ENCODE measurements around the gene PSMC3IP.
"Not testable (repeated sequence)": the region's sequence is repeated elsewhere in the genome, so short reads cannot be mapped to it uniquely, and the experiment has no call there.

PSMC3IP gene

DNA sequence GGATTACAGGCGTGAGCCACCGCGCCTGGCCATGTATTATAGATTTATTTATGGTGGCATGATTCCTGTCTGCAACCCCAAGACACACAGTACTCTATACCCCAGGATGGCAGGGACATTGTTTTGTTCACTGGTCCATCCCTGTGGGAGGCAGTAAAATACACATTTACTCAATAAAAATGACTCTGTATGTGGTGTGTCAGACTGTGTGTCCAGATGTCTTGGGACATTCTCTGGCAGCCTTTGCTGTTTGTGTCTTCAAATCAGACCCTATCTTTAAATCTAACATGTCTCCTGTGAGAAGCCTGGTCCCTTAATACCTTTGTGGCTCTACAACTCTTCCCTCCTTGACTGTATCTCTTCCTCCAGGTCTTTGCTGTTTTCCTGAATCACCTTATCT, 17.3 kb downstream of the PSMC3IP start:
- no peak for DNase-seq (ENCODE audit: low spot score)

DNA sequence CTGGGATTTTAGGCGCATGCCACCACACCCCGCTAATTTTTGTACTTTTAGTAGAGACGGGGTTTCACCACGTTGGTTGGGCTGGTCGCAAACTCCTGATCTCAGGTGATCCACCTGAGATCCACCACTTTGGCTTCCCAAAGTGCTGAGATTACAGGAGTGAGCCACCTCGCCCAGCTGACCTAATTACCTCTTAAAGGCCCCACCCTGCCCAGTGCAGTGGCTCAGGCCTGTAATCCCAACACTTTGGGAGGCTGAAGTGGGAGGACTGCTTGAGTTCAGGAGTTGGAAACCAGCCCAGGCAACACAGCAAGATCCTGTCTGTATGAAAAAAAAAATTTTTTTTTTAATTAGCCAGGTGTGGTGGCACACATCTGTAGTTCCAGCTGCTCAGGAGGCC, 18.5 kb downstream of the PSMC3IP start:
- DNase-seq (ENCODE audit: low spot score), result no peak

DNA sequence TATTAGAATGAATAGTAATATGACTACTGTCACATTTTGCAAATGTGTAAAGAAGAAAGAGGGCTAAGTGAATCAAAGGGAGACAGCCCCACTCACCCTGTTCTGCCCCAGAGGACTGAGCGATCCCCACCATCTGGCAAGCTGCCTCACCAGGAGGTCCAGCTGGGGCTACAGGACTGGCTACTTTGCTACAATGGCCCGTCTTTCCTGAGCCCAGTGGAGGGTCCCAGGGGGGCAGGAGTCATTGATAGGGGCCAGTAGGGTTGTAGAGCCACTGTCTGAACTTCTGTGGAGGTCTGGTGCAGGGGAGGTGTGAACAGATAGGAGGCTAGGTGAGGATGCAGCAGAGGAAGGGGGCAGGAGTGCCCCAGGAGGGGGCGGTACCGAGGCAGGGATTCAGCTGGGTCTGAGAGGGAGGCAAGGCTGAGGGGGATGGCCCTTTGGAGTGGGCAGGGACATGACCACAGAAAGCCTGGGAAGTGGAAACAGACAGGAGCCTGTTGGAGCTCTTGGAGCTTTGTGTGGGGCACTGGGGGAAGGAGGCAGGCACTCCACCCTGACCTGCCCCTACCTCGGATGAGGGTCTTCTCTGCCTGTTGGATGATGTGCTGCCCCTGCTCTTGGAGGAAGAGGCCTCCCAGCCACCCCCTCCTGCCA, 21.4 kb downstream of the PSMC3IP start:
- not testable (repeated sequence) for DNase-seq (ENCODE audit: low spot score)

DNA sequence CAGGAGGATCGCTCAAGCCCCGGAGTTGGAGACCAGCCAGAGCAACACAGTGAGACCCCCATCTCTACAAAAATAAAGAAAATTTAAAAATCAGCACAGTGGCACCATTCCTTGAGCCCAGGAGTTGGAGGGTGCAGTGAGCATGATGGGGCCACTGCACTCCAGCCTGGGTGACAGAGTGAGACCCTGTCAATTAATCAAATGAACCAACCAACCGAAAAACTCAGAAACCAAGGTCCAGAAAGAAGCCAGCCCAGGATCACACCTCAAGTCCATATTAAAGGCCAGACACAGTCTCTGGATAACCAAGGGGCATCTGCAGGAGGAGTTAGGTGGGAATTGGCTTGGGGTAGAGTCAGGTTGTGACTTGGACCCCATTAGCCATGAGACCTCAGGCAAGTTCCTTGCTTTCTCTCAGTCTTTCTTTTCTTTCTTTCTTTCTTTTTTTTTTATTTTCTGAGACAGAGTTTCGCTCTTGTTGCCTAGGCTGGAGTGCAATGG, 22.4 kb downstream of the PSMC3IP start:
- DNase-seq (ENCODE audit: low spot score), result no peak

DNA sequence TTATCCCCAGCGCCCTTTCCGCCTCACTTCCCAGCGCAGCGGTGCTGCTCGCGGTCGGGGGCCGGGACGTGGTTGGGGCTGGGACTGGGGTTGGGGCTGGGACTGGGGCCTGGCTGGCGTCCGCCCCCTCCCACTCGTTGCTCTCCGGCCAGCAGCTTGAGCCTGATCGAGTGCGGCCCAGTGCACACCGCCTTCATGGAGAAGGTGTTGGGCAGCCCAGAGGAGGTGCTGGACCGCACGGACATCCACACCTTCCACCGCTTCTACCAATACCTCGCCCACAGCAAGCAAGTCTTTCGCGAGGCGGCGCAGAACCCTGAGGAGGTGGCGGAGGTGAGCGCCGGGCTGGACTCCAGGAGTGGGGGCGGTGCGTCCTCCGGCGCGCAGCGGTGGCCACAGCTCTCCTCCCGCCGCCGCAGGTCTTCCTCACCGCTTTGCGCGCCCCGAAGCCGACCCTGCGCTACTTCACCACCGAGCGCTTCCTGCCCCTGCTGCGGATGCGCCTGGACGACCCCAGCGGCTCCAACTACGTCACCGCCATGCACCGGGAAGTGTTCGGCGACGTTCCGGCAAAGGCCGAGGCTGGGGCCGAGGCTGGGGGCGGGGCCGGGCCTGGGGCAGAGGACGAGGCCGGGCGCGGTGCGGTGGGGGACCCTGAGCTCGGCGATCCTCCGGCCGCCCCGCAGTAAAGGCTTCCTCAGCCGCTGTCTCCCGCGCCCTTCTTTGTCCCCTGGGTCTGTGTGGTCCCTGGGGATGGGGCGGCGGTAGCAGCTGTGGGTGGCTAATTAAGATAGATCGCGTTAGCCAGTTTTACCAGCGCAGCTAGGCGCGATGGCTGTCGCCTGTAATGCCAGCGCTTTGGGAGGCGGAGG, 23.0 kb downstream of the PSMC3IP start:
- peak; percentile 75 for DNase-seq (ENCODE audit: low spot score)

DNA sequence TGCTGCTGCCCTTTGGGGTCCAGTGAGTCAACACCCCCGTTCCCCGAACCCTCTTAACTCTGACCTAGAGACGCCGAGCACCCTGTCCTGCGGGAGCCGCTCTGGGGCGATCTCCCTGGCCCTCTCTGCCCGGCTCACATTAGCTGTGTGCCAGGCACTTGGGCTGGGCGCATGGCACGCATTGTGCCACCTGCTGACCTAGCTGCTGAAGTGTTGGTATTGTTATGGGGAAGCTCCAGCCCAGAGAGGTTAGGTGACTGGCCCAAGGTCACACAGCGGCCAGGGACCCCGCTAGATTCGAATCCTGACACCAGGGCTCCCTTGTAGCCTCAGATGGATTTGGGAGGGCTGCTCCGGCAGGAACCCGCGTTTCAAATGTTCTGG, 23.7 kb downstream of the PSMC3IP start:
- no peak for DNase-seq (ENCODE audit: low spot score)

DNA sequence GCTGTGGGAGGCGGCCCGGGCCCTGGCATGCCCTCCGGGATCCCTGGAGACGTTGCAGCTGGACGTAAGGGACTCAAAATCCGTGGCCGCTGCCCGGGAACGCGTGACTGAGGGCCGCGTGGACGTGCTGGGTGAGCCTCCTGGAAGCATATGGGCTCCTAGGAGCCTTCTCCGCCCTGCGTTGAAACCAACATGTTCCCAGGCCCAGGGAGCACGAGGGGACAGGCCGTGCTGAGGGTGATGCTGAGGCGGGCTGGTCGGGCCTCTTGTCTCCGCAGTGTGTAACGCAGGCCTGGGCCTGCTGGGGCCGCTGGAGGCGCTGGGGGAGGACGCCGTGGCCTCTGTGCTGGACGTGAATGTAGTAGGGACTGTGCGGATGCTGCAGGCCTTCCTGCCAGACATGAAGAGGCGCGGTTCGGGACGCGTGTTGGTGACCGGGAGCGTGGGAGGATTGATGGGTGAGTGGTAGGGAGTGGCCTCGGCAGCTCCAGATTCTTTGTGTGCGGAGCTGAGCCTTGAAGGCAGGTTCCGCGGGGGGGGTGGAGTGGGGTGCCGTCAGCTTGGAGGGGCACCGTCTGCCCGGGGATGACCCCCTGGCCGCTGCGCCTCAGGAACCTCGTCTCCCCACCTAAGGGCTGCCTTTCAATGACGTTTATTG, 24.2 kb downstream of the PSMC3IP start:
- no peak for DNase-seq (ENCODE audit: low spot score)

DNA sequence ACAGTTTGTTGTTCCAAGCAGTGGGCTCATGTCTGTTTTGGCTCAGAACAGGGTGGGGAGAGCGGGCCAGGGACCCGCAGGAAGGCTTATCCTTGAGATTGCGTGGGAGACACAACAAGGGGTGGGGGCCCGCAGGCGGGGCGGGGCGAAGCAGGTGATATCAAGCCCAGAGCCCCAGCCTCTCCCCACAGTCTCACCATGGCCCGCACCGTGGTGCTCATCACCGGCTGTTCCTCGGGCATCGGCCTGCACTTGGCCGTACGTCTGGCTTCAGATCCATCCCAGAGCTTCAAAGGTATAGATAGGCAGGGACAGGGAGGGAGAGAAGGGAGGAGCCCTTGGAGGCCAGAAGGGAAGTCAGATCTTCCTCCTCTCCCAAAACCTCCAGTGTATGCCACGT, 24.8 kb downstream of the PSMC3IP start, which contains the start of gene HSD17B1:
Gene HSD17B1 (plus strand): TSS at position 188 of the 400 bp plus-strand sequence. CDS start 11 bp downstream, at position 199.
- not testable (repeated sequence) for DNase-seq (ENCODE audit: low spot score)

DNA sequence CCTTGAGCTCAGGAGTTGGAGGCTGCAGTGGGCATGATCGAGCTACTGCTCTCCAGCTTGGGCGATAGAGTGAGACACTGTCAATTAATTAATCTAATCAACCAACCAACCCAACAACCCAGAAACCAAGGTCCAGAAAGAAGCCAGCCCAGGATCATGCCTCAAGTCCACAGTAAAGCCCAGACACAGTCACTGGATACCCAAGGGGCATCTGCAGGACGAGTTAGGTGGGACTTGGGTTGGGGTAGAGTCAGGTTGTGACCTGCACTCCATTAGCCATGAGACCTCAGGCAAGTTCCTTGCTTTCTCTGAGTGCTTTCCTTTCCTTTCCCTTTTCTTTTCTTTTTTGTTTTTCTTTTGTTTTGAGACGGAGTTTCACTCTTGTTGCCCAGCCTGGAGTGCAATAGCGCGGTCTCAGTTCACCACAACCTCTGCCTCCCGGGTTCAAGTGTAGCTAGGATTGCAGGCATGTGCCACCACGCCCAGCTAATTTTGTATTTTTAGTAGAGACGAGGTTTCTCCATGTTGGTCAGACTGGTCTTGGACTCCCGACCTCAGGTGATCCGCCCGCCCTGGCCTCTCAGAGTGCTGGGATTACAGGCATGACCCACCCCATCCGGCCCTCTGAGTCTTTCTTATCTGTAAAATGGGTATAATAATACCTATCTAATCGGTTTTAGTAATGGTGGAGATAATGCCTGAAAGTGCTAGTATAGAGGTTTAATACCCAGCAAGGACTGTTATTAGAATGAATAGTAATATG, 28.4 kb downstream of the PSMC3IP start:
- no peak for DNase-seq (ENCODE audit: low spot score)

DNA sequence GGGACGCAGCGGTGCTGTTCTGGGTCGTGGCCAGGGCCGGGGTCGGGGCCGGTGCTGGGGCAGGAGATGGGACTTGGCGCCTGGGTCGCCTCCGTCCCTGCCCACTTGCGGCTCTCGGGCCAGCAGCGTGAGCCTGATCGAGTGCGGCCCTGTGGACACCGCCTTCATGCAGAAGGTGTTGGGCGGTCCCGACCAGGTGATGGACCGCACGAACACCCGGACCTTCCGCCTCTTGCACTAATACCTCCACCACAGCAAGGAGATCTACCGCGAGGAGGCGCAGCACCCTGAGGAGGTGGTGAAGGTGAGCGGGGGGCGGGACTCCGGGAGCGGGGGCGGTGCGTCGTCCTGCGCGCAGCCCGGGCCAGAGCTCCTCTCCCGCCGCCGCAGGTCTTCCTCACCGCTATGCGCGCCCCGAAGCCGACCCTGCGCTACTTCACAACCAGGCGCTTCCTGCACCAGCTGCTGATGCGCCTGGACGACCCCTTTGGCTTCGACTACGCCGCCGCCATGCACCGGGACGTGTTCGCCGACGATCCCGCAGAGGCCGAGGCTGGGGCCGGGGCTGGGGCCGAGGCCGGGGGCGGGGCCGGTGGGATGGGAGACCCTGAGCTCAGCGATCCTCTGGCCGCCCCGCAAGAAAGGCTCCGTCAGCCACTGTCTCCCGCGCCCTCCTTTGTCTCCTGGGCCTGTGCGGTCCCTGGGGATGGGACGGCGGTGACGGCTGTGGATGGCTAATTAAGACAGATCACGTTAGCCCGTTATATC, 29.3 kb downstream of the PSMC3IP start:
- DNase-seq (ENCODE audit: low spot score), result peak; percentile 76

DNA sequence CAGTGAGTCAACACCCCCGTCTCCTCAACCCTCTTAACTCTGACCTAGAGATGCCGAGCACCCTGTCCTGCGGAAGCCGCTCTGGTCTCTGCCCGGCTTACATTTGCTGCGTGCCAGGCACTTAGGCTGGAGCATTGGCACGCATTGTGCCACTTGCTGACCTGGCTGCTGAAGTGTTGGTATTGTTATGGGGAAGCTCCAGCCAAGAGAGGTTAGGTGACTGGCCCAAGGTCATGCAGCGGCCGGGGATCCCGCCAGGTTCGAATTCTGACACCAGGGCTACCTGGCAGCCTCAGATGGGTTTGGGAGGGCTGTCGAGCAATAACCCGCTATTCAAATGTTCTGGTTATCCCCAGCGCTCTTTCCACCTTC, 29.8 kb downstream of the PSMC3IP start:
- DNase-seq (ENCODE audit: low spot score), result no peak

DNA sequence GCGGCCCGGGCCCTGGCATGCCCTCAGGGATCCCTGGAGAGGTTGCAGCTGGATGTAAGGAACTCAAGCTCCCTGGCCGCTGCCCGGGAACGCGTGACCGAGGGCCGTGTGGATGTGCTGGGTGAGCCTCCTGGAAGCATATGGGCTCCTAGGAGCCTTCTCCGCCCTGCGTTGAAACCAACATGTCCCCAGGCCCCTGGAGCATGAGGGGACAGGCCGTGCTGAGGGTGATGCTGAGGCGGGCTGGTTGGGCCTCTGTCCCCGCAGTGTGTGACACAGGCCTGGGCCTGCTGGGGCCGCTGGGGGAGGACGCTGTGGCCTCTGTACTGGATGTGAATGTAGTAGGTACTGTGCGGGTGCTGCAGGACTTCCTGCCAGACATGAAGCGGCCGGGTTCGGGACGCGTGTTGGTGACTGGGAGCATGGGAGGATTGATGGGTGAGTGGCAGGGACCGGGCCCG, 30.5 kb downstream of the PSMC3IP start:
- no peak for DNase-seq (ENCODE audit: low spot score)

DNA sequence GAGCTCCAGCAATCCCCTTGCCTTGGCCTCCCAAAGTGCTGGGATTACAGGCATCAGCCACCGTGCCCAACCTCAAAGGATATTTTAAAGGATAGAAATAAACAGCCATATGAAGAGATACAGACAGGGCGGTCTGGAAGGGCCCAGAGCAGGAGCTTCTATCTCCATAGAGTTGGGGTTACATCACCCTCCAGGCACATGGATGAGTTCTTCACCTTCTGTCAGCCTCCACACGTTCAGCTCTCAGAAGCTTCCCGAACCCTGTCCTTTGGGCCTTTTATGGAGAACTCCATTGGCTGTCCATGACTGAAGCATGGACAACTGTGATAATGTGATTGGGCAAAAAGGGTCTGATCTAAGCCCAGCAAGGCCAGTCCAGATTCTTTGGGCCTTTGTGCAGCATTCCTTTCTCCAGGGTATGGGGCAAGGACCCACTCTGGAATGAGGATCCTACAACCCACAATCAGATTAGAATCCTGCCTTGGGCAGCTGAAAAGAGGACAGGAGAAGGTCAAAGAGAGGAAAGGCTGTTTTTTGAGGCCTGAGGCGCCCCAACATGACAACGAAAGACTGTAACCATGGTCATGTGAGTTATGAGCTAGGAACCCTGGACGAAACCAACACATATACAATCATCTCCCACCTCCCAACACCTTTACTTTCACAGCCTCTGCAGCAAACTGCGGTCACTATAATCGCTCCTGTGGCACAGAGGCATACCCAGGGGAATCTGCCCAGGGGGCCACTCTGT, 31.6 kb downstream of the PSMC3IP start:
- not testable (repeated sequence) for DNase-seq (ENCODE audit: low spot score)

DNA sequence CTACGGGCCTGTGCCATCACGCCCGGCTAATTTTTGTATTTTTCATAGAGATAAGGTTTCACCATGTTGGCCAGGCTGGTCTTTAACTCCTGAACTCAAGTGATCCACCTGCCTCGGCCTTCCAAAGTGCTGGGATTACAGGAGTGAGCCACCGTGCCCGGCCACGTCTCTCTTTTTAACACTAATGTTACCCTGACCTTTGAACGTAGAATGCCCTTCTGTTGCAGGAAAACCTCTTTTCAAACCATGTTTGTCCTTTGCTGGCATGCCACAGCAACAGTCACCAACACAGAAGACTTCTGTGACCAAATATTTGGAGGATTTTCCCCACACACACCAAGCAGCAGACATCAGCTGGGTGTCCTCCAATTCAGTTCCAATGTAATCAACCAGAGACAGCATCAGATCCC, 32.6 kb downstream of the PSMC3IP start:
- no peak for DNase-seq (ENCODE audit: low spot score)

DNA sequence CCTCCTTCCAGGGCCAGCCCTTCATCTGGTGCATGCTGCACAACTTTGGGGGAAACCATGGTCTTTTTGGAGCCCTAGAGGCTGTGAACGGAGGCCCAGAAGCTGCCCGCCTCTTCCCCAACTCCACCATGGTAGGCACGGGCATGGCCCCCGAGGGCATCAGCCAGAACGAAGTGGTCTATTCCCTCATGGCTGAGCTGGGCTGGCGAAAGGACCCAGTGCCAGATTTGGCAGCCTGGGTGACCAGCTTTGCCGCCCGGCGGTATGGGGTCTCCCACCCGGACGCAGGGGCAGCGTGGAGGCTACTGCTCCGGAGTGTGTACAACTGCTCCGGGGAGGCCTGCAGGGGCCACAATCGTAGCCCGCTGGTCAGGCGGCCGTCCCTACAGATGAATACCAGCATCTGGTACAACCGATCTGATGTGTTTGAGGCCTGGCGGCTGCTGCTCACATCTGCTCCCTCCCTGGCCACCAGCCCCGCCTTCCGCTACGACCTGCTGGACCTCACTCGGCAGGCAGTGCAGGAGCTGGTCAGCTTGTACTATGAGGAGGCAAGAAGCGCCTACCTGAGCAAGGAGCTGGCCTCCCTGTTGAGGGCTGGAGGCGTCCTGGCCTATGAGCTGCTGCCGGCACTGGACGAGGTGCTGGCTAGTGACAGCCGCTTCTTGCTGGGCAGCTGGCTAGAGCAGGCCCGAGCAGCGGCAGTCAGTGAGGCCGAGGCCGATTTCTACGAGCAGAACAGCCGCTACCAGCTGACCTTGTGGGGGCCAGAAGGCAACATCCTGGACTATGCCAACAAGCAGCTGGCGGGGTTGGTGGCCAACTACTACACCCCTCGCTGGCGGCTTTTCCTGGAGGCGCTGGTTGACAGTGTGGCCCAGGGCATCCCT, 34.1 kb downstream of the PSMC3IP start:
- no peak for DNase-seq (ENCODE audit: low spot score)

DNA sequence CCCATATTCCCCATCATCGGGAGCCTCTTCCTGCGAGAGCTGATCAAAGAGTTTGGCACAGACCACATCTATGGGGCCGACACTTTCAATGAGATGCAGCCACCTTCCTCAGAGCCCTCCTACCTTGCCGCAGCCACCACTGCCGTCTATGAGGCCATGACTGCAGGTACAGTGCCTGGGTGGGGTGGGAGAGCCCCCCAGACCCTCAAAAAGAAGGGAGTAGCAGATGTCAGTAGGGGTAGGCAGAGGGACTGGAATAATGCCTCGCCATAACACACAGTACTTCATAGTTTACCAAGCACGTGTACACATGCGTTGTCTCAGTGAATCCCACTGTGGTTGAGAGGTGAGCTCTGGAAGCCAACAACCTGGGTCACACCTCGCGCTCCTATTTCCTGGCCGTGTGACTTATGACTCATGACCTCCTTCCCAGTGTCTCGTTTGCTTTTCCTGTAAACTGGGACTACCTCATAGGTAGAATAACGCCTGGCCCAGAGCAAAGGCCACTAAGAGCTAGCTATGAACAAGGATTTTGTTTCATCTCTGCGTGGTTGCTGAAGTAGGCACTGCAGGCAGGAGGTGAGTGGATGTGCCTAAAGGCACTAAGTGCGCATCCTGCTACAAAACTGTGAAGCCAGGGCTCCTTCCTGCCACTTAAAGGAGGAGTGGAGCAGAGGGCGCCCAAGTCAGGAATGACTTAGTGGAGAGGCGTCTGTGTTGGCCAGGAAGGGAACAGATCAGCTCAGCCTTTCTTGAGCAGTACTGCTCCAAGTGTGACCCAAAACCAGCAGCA, 36.3 kb downstream of the PSMC3IP start:
- DNase-seq (ENCODE audit: low spot score), result peak; percentile 46

DNA sequence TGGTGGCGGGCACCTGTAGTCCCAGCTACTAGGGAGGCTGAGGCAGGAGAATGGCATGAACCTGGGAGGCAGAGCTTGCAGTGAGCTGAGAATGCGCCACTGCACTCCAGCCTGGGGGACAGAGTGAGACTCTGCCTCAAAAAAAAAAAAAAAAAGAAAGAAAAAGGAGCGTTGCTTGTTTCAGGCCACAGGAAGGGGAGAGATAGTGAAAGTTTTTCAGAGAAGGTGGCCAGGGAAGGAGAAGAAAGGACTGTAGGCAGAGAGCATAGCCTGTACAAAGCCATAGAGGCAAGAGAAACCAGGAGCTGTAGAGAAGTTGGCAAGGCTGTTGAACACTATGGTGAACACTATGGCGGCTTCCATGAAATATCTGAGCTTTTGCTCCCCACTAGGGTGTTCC, 37.0 kb downstream of the PSMC3IP start:
- DNase-seq (ENCODE audit: low spot score), result not testable (repeated sequence)

DNA sequence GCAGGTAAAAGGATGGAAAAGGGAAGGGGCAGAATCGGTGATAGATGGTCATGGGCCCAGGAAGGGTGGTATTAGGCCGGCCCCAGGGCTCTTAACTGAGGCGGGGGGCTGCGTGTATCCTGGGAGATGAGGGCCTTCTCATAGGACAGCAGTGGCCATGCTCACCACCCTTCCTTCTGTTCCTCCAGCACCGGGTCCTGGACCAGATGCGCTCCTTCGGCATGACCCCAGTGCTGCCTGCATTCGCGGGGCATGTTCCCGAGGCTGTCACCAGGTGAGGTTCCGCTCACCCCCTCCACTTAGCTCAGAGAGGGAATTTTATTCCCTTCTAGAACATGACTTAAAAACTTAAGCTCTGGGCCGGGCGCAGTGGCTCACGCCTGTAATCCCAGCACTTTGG, 39.0 kb downstream of the PSMC3IP start:
- DNase-seq (ENCODE audit: low spot score), result no peak
